Measurements from ENCODE around the gene MAGI1.
A peak's percentile ranks its signal among the peaks of the same experiment; 100 is the strongest.

The MAGI1 gene

GRCh38 chr3:65924762-65925161 is 114.0 kb downstream of the MAGI1 start:
- no peak overlapping the region for H3K27ac ChIP-seq
- no peak for TF ChIP-seq ZFX (IDR thresholded peaks at IDR 0.05)
- no peak for TF ChIP-seq CTCF (conservative IDR thresholded peaks at IDR 0.05)

GRCh38 chr3:65922441-65922840 is 116.3 kb downstream of the MAGI1 start:
- TF ChIP-seq CTCF (conservative IDR thresholded peaks at IDR 0.05) (no peak), ZFX (IDR thresholded peaks at IDR 0.05) (no peak)
- H3K27ac ChIP-seq = no peak overlapping the region

- no peak overlapping the region for H3K27ac ChIP-seq
- no peak for TF ChIP-seq ZFX (IDR thresholded peaks at IDR 0.05)
- no peak for TF ChIP-seq CTCF (conservative IDR thresholded peaks at IDR 0.05)
Observed at GRCh38 chr3:65919826-65920225, 118.9 kb downstream of the MAGI1 start.

- no peak for TF ChIP-seq CTCF (conservative IDR thresholded peaks at IDR 0.05)
- TF ChIP-seq ZFX (IDR thresholded peaks at IDR 0.05) = no peak
- H3K27ac ChIP-seq = no peak overlapping the region
Observed at GRCh38 chr3:65915477-65915876, 123.2 kb downstream of the MAGI1 start.

- no peak overlapping the region for H3K27ac ChIP-seq
- TF ChIP-seq ZFX (IDR thresholded peaks at IDR 0.05) (no peak), CTCF (conservative IDR thresholded peaks at IDR 0.05) (peak; percentile 37)
Observed at GRCh38 chr3:65914740-65915367, 123.9 kb downstream of the MAGI1 start.

- TF ChIP-seq ZFX (IDR thresholded peaks at IDR 0.05) = no peak
- no peak overlapping the region for H3K27ac ChIP-seq
Observed at GRCh38 chr3:65914032-65914739, 124.5 kb downstream of the MAGI1 start.

- TF ChIP-seq ZFX (IDR thresholded peaks at IDR 0.05) (no peak), CTCF (conservative IDR thresholded peaks at IDR 0.05) (no peak)
Observed at GRCh38 chr3:65912647-65913046, 126.1 kb downstream of the MAGI1 start.

GRCh38 chr3:65908588-65908987 is 130.1 kb downstream of the MAGI1 start:
- no peak overlapping the region for H3K27ac ChIP-seq
- TF ChIP-seq CTCF (conservative IDR thresholded peaks at IDR 0.05) (no peak), ZFX (IDR thresholded peaks at IDR 0.05) (no peak)

More at GRCh38 chr3:65912647-65913046, 126.1 kb downstream of the MAGI1 start:
- H3K27ac ChIP-seq = no peak overlapping the region

All from C4-2B (cell line).